Cardiac ventricle fibroblast (primary cell): Measurements from ENCODE around the gene ZNF335. TPM values are rescaled to one million over a fixed set of nuclear protein-coding genes. Genes with fewer than 3 reads are reported as not detected.

Experiments used
- total RNA-seq: library from RNA; depleted of rRNA; stranded (reverse); fragments of >200 nt; gene quantifications from 2 replicates; pipeline ENCODE4 v1.2.3, GENCODE V29; 2015

ZNF335 gene
- total RNA-seq: 7.6 and 9.4 TPM in 2 replicates

GRCh38 chr20:45971675-45972499 is at the start of gene ZNF335:
TSS of gene ZNF335 (minus strand) at chr20:45972203. CDS start at chr20:45971410, 793 bp downstream.

GRCh38 chr20:45934586-45935415 is 37.2 kb downstream of the ZNF335 start, which contains the start of gene PCIF1:
TSS of gene PCIF1 (plus strand) at chr20:45934683. CDS start at chr20:45939000, 4,317 bp downstream.

GRCh38 chr20:45911486-45912343 is 60.3 kb downstream of the ZNF335 start, which contains the start of gene PLTP:
TSS of gene PLTP (minus strand) at chr20:45912155. CDS start at chr20:45911452, 703 bp downstream.

Other genes starting within 250 kb of the ZNF335 start
- not detected in 2 replicates for gene SPINT4, start 249.9 kb downstream of the ZNF335 start, total RNA-seq
- not detected in 2 replicates for gene WFDC3, start 180.3 kb downstream of the ZNF335 start, total RNA-seq
- 23.3 and 25.9 TPM in 2 replicates for gene DNTTIP1, start 180.2 kb downstream of the ZNF335 start, total RNA-seq
- gene UBE2C, start 159.6 kb downstream of the ZNF335 start, total RNA-seq: 3.7 and 10.7 TPM in 2 replicates
- gene TNNC2, start 144.9 kb downstream of the ZNF335 start, total RNA-seq: 1.9 TPM in 1 of 2 replicates, not detected in the other
- 71.0 and 101 TPM in 2 replicates for gene SNX21, start 138.4 kb downstream of the ZNF335 start, total RNA-seq
- 22.9 and 27.6 TPM in 2 replicates for gene ACOT8, start 114.8 kb downstream of the ZNF335 start, total RNA-seq
- 2.2 and 2.7 TPM in 2 replicates for gene ZSWIM3, start 114.6 kb downstream of the ZNF335 start, total RNA-seq
- gene ZSWIM1, start 91.0 kb downstream of the ZNF335 start, total RNA-seq: 8.3 and 11.1 TPM in 2 replicates
- gene SPATA25, start 84.6 kb downstream of the ZNF335 start, total RNA-seq: 0.54 and 1.7 TPM in 2 replicates
- gene NEURL2, start 81.0 kb downstream of the ZNF335 start, total RNA-seq: 4.5 and 5.3 TPM in 2 replicates
- 142 and 151 TPM in 2 replicates for gene CTSA, start 80.9 kb downstream of the ZNF335 start, total RNA-seq
- 432 and 477 TPM in 2 replicates for gene PLTP, start 60.0 kb downstream of the ZNF335 start, total RNA-seq
- 12.4 and 16.3 TPM in 2 replicates for gene PCIF1, start 37.5 kb downstream of the ZNF335 start, total RNA-seq
- gene MMP9, start 36.7 kb upstream of the ZNF335 start, total RNA-seq: 0.12 TPM in 1 of 2 replicates, not detected in the other
- gene SLC12A5, start 57.0 kb upstream of the ZNF335 start, total RNA-seq: not detected in 2 replicates
- 20.2 and 24.6 TPM in 2 replicates for gene NCOA5, start 117.8 kb upstream of the ZNF335 start, total RNA-seq
- gene CD40, start 146.1 kb upstream of the ZNF335 start, total RNA-seq: 13.5 and 14.2 TPM in 2 replicates